HepG2 (cell line): ENCODE measurements around the gene CHRNG. TPM values are rescaled to one million over a fixed set of nuclear protein-coding genes. Genes with fewer than 3 reads are reported as not detected.

Experiments used
- ATAC-seq: fragments of 200-7000 bp; cut with Tn5 transposase; 3 replicates; pipeline ENCODE4 v1.9.1; 2020; ENCODE audit warnings: mild to moderate bottlenecking, moderate library complexity
- BruUV-seq: library from RNA; stranded (reverse); fragments of 400-500 nt; replicated peaks from 2 replicates; lab custom pipeline; 2021; lab: Mats Ljungman, UMichigan
- CTCF ChIA-PET: fragments of 300-600 bp; formaldehyde crosslinking; extraction: SDS; loops from one replicate; lab custom pipeline; 2021; ENCODE audit warnings: low total read pairs, inconsistent platforms, low intra/inter-chr PET ratio; lab: Yijun Ruan, JAX
- POLR2A ChIA-PET: fragments of 350-600 bp; sonication (Branson Sonifier 250); formaldehyde crosslinking; loops from one replicate; lab custom pipeline; 2020; ENCODE audit warnings: antibody characterized with exemption, inconsistent platforms; lab: Yijun Ruan, JAX
- DNase-seq: peaks from one replicate; pipeline ENCODE4 v3.0.0-alpha.2; 2015; ENCODE audit warnings: low spot score
- FAIRE-seq: peaks from 3 replicates; lab custom pipeline; 2011; peaks lifted over from hg19 to GRCh38; lab: Jason Lieb, UNC
- H2AFZ ChIP-seq: one replicate; pipeline ENCODE4 v1.6.1; 2011; ENCODE audit warnings: low read length, inconsistent platforms
- H3K27ac ChIP-seq: fragments of 300-600 bp; 3 replicates; pipeline ENCODE4 v1.8.0; 2011; ENCODE audit warnings: mixed run types, mild to moderate bottlenecking, mixed read lengths, low read length, inconsistent platforms; ENCODE audit not compliant: insufficient read depth; ENCODE audit errors: extremely low read length
- H3K27me3 ChIP-seq, 2 experiments: fragments of 200-600 bp in 1 of 2; 2 replicates in 1 of 2; 3 replicates in 1 of 2; pipeline versions ENCODE4 v1.6.0 to v1.8.0; 2011; ENCODE audit warnings: low read length in 2 of 2, mild to moderate bottlenecking in 2 of 2, moderate library complexity in 2 of 2, inconsistent platforms in 1 of 2; ENCODE audit not compliant: insufficient read depth in 2 of 2, control insufficient read depth in 1 of 2
- H3K36me3 ChIP-seq, 2 experiments: fragments of 200-600 bp in 1 of 2; replicated peaks in 1 of 2; 2 replicates in 1 of 2; 3 replicates in 1 of 2; pipeline versions ENCODE4 v1.5.1 to v1.8.0; 2011; ENCODE audit warnings: low read length in 2 of 2, inconsistent platforms in 1 of 2; ENCODE audit not compliant: insufficient read depth in 2 of 2, control insufficient read depth in 1 of 2
- H3K4me1 ChIP-seq: 2 replicates; pipeline ENCODE4 v1.5.1; 2012; ENCODE audit warnings: low read length, inconsistent platforms; ENCODE audit not compliant: insufficient read depth
- H3K4me2 ChIP-seq: 2 replicates; pipeline ENCODE4 v1.6.0; 2011; ENCODE audit warnings: low read depth, low read length, inconsistent platforms
- H3K4me3 ChIP-seq, 3 experiments: fragments of 200-600 bp in 1 of 3; sonication (generic), shearing (Covaris generic) in 1 of 3; replicated peaks in 1 of 3; 2 replicates each; pipeline ENCODE4 v1.5.1; 2011 to 2016; ENCODE audit warnings: low read length in 3 of 3, inconsistent platforms in 2 of 3, low read depth in 2 of 3, mild to moderate bottlenecking in 2 of 3, control low read depth in 1 of 3, mixed read lengths in 1 of 3; ENCODE audit not compliant: insufficient read depth in 1 of 3
- H3K79me2 ChIP-seq: one replicate; pipeline ENCODE4 v1.6.1; 2011; ENCODE audit warnings: low read length, inconsistent platforms; ENCODE audit not compliant: insufficient read depth
- H3K9ac ChIP-seq: 2 replicates; pipeline ENCODE4 v1.6.0; 2011; ENCODE audit warnings: mild to moderate bottlenecking, low read depth, low read length, inconsistent platforms; ENCODE audit not compliant: insufficient read depth
- H3K9me3 ChIP-seq: 2 replicates; pipeline ENCODE4 v1.5.1; 2012; ENCODE audit warnings: mild to moderate bottlenecking, low read length
- H4K20me1 ChIP-seq: 2 replicates; pipeline ENCODE4 v1.6.0; 2011; ENCODE audit warnings: inconsistent platforms, mild to moderate bottlenecking, low read length, moderate library complexity; ENCODE audit not compliant: insufficient read depth
- HDAC6 ChIP-seq: fragments of 200-600 bp; sonication (generic); IDR thresholded peaks from 2 replicates; pipeline ENCODE4 v1.7.0; 2017; ENCODE audit warnings: mild to moderate bottlenecking, antibody characterized with exemption, low read length, low read depth
- HNRNPL ChIP-seq: fragments of 200-400 bp; formaldehyde crosslinking; IDR thresholded peaks from 2 replicates; pipeline ENCODE4 v1.6.1; 2017; ENCODE audit warnings: mild to moderate bottlenecking, low read depth, low read length
- HNRNPLL ChIP-seq: fragments of 200-400 bp; formaldehyde crosslinking; IDR thresholded peaks from 2 replicates; pipeline ENCODE4 v1.6.1; 2017; ENCODE audit warnings: mild to moderate bottlenecking, low read depth, low read length; ENCODE audit not compliant: poor library complexity, severe bottlenecking
- KAT2B ChIP-seq: fragments of 150-350 bp; IDR thresholded peaks from 2 replicates; pipeline ENCODE4 v1.6.1; 2014; ENCODE audit warnings: low read depth, low read length, borderline replicate concordance
- RXRB ChIP-seq: IDR thresholded peaks from 2 replicates; pipeline ENCODE4 v1.6.1; 2016; ENCODE audit warnings: borderline replicate concordance, missing genetic modification reagents, missing compliant biosample characterization
- THAP11 ChIP-seq: IDR thresholded peaks from 2 replicates; pipeline ENCODE4 v1.6.1; 2016; ENCODE audit warnings: missing biosample characterization, missing genetic modification reagents
- ZBTB38 ChIP-seq: sonication (generic); formaldehyde crosslinking; IDR thresholded peaks from 2 replicates; pipeline ENCODE4 v1.5.1; 2020; ENCODE audit warnings: mild to moderate bottlenecking, missing genetic modification reagents
- ZMYM2 ChIP-seq: sonication (generic); formaldehyde crosslinking; IDR thresholded peaks from 2 replicates; pipeline ENCODE4 v1.8.0; 2022; ENCODE audit warnings: mild to moderate bottlenecking, missing genetic modification reagents
- ZNF138 ChIP-seq: sonication (generic); formaldehyde crosslinking; IDR thresholded peaks from 2 replicates; pipeline ENCODE4 v1.5.0; 2020; ENCODE audit warnings: mild to moderate bottlenecking, low read depth, missing genetic modification reagents
- WGBS: methylation state at CpG from one replicate; pipeline ENCODE4 v1.1.6; 2017; ENCODE audit warnings: low lambda C conversion rate; 5-methylcytosine and 5-hydroxymethylcytosine counted together
- in situ Hi-C: cut with HindIII; loops from 2 replicates; pipeline ENCODE4 v1.10.0; 2017; ENCODE audit warnings: low pct_unique_long_range_greater_than_20kb; ENCODE audit not compliant: extremely low pct_ligation_motif_present
- intact Hi-C: fragments of 100-400 bp; cut with micrococcal nuclease; formaldehyde crosslinking; loops from one replicate; pipeline ENCODE4 v1.10.0; 2022; ENCODE audit not compliant: unreplicated experiment
- polyA plus RNA-seq, 8 experiments: library from polyadenylated mRNA; depleted of rRNA in 3 of 8; stranded (reverse) in 7 of 8; unstranded in 1 of 8; fragments of >200 nt; fragmentation: Illumina TruSeq in 4 of 8; extraction: Trizol in 4 of 8; gene quantifications; 2 replicates each; pipeline versions ENCODE4 v1.2.1 to v1.2.3, GENCODE V29; 2011 to 2016; ENCODE audit warnings: low read depth in 4 of 8, missing spikeins in 1 of 8, mixed read lengths in 1 of 8; ENCODE audit not compliant: insufficient read depth in 1 of 8
- total RNA-seq, 5 experiments: library from RNA; depleted of rRNA; stranded (reverse); fragments of >200 nt; fragmentation: Illumina TruSeq; extraction: Trizol; gene quantifications; 2 replicates each; pipeline ENCODE4 v1.2.3, GENCODE V29; 2016; ENCODE audit warnings: low read depth in 1 of 5
- TF ChIP-seq, protein P1 (sequence below): IDR thresholded peaks from 2 replicates; pipeline ENCODE4 v1.6.1; 2016; ENCODE audit warnings: missing compliant biosample characterization, missing genetic modification reagents, borderline replicate concordance
- TF ChIP-seq, protein P2 (sequence below), 2 experiments: fragments of 450-650 bp in 1 of 2; sonication (generic) in 1 of 2; formaldehyde crosslinking; IDR thresholded peaks; 2 replicates each; pipeline versions ENCODE4 v1.5.0 to v1.8.0; 2020 to 2022; ENCODE audit warnings: mild to moderate bottlenecking in 1 of 2, missing genetic modification reagents in 1 of 2
- TF ChIP-seq, protein P3 (sequence below): sonication (generic); formaldehyde crosslinking; conservative IDR thresholded peaks from 2 replicates; pipeline ENCODE4 v1.4.0; 2020; ENCODE audit warnings: mild to moderate bottlenecking, missing genetic modification reagents, moderate library complexity
- TF ChIP-seq, protein P4 (sequence below): sonication (generic); formaldehyde crosslinking; conservative IDR thresholded peaks from 2 replicates; pipeline ENCODE4 v1.8.0; 2022; ENCODE audit warnings: mild to moderate bottlenecking, moderate library complexity, missing genetic modification reagents
- TF ChIP-seq, protein P5 (sequence below): sonication (generic); formaldehyde crosslinking; conservative IDR thresholded peaks from 2 replicates; pipeline ENCODE4 v1.8.1; 2023; ENCODE audit warnings: missing genetic modification reagents

CHRNG gene
- total and polyA plus RNA-seq, 2 of the 13 experiments (the other 11 are each of a cell fraction or from before 2014, with no cell fraction given), result not detected

DNA sequence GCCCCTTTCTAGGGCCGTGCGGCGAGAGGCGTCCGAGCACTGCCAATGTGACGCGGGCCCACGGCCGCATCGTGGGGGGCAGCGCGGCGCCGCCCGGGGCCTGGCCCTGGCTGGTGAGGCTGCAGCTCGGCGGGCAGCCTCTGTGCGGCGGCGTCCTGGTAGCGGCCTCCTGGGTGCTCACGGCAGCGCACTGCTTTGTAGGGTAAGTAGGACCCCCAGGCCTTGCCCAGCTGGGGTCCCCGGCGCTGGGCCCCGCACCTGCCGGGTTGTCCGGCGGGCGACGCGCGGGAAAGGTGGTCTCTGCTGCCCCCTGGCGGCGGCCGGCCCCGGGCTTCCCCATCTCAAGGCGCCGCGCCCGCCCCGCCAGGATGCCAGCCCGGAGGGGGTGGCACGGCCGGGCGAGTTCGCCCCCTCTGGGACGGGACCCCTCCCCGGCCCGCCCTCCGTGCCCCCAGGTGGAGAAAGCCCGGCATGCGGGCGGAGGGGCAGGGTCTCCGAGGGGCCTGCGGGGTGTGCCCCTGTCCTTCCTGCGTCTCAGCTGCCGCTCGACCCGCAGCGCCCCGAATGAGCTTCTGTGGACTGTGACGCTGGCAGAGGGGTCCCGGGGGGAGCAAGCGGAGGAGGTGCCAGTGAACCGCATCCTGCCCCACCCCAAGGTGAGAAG lies 17.4 kb upstream of the CHRNG start:
- no peak for DNase-seq
- TF ChIP-seq ZNF138 (CRISPR knock-in tag) (no peak), THAP11 (CRISPR knock-in tag) (no peak), RXRB (CRISPR knock-in tag) (no peak), KAT2B (no peak), HNRNPL (peak; percentile 77), ZMYM2 (CRISPR knock-in tag) (no peak), HDAC6 (no peak), ZBTB38 (CRISPR knock-in tag) (peak; percentile 16; the same call in 1 of the 2 replicates), HNRNPLL (peak; percentile 7)
- TF ChIP-seq, protein P1, sequence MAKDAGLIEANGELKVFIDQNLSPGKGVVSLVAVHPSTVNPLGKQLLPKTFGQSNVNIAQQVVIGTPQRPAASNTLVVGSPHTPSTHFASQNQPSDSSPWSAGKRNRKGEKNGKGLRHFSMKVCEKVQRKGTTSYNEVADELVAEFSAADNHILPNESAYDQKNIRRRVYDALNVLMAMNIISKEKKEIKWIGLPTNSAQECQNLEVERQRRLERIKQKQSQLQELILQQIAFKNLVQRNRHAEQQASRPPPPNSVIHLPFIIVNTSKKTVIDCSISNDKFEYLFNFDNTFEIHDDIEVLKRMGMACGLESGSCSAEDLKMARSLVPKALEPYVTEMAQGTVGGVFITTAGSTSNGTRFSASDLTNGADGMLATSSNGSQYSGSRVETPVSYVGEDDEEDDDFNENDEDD, result no peak
- TF ChIP-seq, protein P2, sequence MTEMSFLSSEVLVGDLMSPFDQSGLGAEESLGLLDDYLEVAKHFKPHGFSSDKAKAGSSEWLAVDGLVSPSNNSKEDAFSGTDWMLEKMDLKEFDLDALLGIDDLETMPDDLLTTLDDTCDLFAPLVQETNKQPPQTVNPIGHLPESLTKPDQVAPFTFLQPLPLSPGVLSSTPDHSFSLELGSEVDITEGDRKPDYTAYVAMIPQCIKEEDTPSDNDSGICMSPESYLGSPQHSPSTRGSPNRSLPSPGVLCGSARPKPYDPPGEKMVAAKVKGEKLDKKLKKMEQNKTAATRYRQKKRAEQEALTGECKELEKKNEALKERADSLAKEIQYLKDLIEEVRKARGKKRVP (CRISPR knock-in tag; IDR thresholded peaks at IDR 0.05), result no peak
- TF ChIP-seq, protein P3, sequence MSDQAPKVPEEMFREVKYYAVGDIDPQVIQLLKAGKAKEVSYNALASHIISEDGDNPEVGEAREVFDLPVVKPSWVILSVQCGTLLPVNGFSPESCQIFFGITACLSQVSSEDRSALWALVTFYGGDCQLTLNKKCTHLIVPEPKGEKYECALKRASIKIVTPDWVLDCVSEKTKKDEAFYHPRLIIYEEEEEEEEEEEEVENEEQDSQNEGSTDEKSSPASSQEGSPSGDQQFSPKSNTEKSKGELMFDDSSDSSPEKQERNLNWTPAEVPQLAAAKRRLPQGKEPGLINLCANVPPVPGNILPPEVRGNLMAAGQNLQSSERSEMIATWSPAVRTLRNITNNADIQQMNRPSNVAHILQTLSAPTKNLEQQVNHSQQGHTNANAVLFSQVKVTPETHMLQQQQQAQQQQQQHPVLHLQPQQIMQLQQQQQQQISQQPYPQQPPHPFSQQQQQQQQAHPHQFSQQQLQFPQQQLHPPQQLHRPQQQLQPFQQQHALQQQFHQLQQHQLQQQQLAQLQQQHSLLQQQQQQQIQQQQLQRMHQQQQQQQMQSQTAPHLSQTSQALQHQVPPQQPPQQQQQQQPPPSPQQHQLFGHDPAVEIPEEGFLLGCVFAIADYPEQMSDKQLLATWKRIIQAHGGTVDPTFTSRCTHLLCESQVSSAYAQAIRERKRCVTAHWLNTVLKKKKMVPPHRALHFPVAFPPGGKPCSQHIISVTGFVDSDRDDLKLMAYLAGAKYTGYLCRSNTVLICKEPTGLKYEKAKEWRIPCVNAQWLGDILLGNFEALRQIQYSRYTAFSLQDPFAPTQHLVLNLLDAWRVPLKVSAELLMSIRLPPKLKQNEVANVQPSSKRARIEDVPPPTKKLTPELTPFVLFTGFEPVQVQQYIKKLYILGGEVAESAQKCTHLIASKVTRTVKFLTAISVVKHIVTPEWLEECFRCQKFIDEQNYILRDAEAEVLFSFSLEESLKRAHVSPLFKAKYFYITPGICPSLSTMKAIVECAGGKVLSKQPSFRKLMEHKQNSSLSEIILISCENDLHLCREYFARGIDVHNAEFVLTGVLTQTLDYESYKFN (CRISPR knock-in tag), result no peak
- TF ChIP-seq, protein P4, sequence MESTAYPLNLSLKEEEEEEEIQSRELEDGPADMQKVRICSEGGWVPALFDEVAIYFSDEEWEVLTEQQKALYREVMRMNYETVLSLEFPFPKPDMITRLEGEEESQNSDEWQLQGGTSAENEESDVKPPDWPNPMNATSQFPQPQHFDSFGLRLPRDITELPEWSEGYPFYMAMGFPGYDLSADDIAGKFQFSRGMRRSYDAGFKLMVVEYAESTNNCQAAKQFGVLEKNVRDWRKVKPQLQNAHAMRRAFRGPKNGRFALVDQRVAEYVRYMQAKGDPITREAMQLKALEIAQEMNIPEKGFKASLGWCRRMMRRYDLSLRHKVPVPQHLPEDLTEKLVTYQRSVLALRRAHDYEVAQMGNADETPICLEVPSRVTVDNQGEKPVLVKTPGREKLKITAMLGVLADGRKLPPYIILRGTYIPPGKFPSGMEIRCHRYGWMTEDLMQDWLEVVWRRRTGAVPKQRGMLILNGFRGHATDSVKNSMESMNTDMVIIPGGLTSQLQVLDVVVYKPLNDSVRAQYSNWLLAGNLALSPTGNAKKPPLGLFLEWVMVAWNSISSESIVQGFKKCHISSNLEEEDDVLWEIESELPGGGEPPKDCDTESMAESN (CRISPR knock-in tag), result 0 out of 2 replicates have a peak, but pooled peaks have one; percentile 37
- TF ChIP-seq, protein P5, sequence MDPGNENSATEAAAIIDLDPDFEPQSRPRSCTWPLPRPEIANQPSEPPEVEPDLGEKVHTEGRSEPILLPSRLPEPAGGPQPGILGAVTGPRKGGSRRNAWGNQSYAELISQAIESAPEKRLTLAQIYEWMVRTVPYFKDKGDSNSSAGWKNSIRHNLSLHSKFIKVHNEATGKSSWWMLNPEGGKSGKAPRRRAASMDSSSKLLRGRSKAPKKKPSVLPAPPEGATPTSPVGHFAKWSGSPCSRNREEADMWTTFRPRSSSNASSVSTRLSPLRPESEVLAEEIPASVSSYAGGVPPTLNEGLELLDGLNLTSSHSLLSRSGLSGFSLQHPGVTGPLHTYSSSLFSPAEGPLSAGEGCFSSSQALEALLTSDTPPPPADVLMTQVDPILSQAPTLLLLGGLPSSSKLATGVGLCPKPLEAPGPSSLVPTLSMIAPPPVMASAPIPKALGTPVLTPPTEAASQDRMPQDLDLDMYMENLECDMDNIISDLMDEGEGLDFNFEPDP (CRISPR knock-in tag), result no peak

More for the DNA sequence above, 17.4 kb upstream of the CHRNG start:
- peak; percentile 39 for ATAC-seq
- no peaks in the 10 kb centered on the region for H3K36me3 ChIP-seq
- no peaks in the 10 kb centered on the region for H3K79me2 ChIP-seq
- no peak overlapping the region for H2AFZ ChIP-seq
- H3K27ac ChIP-seq, result no peak overlapping the region
- intact Hi-C loops (loop anchor here (5.0 to 10.0 kb wide), 3 partner anchors 45 to 617 kb away; no protein-coding TSS in a partner anchor), in situ Hi-C loops (no loop called here)
- H3K4me2 ChIP-seq, result peak overlapping the region; percentile 37; the same call in 1 of the 2 replicates
- no peaks in the 10 kb centered on the region; the same call in 1 of the 2 replicates for H4K20me1 ChIP-seq
- ChIA-PET CTCF (interaction anchor here (1.1 to 1.5 kb wide), 3 partner anchors 42 to 81 kb away, joined by 3 to 6 read pairs (median 3); no protein-coding TSS in a partner anchor), POLR2A (no interaction called here)
- H3K4me1 ChIP-seq, result peaks cover 32% of the 10 kb centered on the region
- WGBS, result 0% methylated on average over 3 of the region's 66 CpGs
- no TSS peak for BruUV-seq
- peaks cover 31 to 86% of the 10 kb centered on the region in 2 experiments for H3K27me3 ChIP-seq
- FAIRE-seq, result no peak
- H3K9ac ChIP-seq, result no peak overlapping the region
- H3K9me3 ChIP-seq, result no peaks in the 10 kb centered on the region
- H3K4me3 ChIP-seq, result peak overlapping the region in 1 of 3 experiments; percentile 33; a peak in 1 of 6 replicates
